ENCODE measurements around the gene MEFV.
A peak's percentile ranks its signal among the peaks of the same experiment; 100 is the strongest.

The MEFV gene

GRCh38 chr16:3241761-3242160 is 14.7 kb downstream of the MEFV start:
- TF ChIP-seq POLR2A (IDR thresholded peaks at IDR 0.05; ENCODE audit: low read depth, low read length) (no peak), TAF1 (IDR thresholded peaks at IDR 0.05; ENCODE audit: borderline replicate concordance, low read depth, low read length) (no peak), POLR2AphosphoS5 (IDR thresholded peaks at IDR 0.05; ENCODE audit: low read depth, low read length) (no peak)
- FAIRE-seq = no peak
- no peak for DNase-seq (ENCODE audit: insufficient read length)

DNA sequence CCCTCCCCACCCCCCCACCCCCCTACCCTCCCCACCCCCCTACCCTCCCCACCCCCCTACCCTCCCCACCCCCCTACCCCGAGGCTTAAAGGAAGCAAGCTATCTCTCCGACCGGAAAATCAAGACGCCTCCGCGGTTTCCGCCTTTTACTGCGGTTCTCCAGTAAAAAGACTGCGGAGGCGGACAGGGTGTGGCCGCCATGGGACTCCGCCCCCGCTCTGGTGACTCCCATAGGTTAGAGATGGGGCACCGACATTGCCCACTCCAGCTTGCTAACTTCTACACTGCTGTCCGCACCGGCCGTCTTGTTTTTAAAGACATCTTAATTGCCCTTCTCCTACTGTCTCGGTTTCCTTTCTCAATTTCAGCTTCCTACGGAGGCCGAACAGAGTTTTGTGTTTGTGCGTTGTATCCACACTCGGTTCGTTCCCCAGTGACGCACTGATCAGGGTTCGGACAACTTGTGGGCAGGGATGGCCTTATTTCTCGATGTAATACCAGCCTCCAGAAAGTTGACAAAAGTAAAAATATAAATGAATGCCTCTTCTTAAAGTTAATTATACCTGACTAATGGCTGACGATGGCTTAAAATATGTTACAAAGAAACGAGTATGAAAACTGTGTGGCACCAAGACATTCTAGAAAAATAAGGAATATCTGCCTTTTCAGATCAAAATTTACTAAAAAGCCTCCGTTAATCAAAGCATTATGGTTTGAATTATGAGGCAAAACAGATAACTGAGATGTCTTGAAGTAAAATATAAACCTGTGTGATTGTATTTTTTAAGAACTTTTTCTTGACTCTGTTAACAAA is 20.4 kb downstream of the MEFV start:
- no peak for DNase-seq (ENCODE audit: insufficient read length)
- TF ChIP-seq POLR2A (IDR thresholded peaks at IDR 0.05; ENCODE audit: low read depth, low read length) (no peak), TAF1 (IDR thresholded peaks at IDR 0.05; ENCODE audit: borderline replicate concordance, low read depth, low read length) (no peak), POLR2AphosphoS5 (IDR thresholded peaks at IDR 0.05; ENCODE audit: low read depth, low read length) (no peak)
- no peak for FAIRE-seq

- TF ChIP-seq POLR2A (IDR thresholded peaks at IDR 0.05; ENCODE audit: low read depth, low read length) = peak; percentile 93
- peak; percentile 63; the same call in 1 of the 2 replicates for TF ChIP-seq TAF1 (IDR thresholded peaks at IDR 0.05; ENCODE audit: borderline replicate concordance, low read depth, low read length)
- peak; percentile 86 for TF ChIP-seq POLR2AphosphoS5 (IDR thresholded peaks at IDR 0.05; ENCODE audit: low read depth, low read length)
- FAIRE-seq (peak; percentile 99), DNase-seq (ENCODE audit: insufficient read length) (peak; percentile 93)
Measured at GRCh38 chr16:3234857-3235561, 21.4 kb downstream of the MEFV start, which contains the start of gene ZNF200. Gene ZNF200, minus strand, starts transcription at chr16:3235158. Its CDS starts 1,403 bp downstream, at chr16:3233755.

DNA sequence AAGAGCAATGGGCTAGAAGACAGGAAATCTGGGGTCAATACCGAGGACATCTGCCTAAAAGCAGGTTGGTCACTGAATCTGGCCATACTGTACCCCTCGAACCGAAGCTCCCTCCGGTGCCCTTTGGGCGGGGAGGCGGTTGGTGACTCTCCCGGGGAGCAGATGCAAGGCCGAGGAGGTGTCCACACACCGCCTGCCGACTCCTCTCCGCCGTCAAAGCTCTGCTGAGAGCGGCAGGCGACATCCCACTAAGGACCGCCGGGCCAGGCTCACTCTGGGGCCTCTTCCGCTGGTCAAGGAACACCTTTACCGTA is 21.9 kb downstream of the MEFV start:
- TF ChIP-seq POLR2A (IDR thresholded peaks at IDR 0.05; ENCODE audit: low read depth, low read length) = no peak
- no peak for TF ChIP-seq POLR2AphosphoS5 (IDR thresholded peaks at IDR 0.05; ENCODE audit: low read depth, low read length)
- DNase-seq (ENCODE audit: insufficient read length) = peak; percentile 26
- FAIRE-seq = no peak

DNA sequence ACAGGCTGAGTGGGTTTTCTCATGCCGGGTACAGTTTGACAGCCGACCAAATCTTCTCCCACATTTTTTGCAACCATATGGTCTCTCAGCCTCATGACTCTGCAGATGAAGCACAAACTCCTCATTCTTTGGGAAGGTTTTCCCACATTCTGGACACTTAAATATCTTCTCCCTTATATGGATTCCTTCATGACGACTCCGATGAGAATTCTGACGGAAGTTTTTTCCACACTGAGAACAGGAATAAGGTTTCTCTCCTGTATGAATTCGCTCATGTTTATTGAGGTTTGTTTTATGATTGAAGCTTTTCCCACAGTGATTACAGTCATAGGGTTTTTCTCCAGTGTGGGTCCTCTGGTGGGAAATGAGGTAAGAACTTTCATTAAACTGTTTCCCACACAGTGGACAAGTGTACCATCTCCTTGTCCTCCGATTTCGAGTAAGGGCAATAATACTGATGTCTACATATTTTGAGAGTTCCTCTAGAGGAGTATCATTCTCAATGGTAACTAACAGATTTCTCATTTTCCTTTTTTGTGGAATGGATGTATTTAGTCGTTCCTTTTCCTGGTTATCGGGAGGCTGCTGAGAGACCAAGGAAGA is 32.4 kb downstream of the MEFV start:
- no peak for TF ChIP-seq TAF1 (IDR thresholded peaks at IDR 0.05; ENCODE audit: borderline replicate concordance, low read depth, low read length)
- no peak for TF ChIP-seq POLR2AphosphoS5 (IDR thresholded peaks at IDR 0.05; ENCODE audit: low read depth, low read length)
- no peak for TF ChIP-seq POLR2A (IDR thresholded peaks at IDR 0.05; ENCODE audit: low read depth, low read length)

GRCh38 chr16:3220839-3221238 is 35.6 kb downstream of the MEFV start:
- DNase-seq (ENCODE audit: insufficient read length) = no peak
- TF ChIP-seq POLR2A (IDR thresholded peaks at IDR 0.05; ENCODE audit: low read depth, low read length) (no peak), POLR2AphosphoS5 (IDR thresholded peaks at IDR 0.05; ENCODE audit: low read depth, low read length) (no peak), TAF1 (IDR thresholded peaks at IDR 0.05; ENCODE audit: borderline replicate concordance, low read depth, low read length) (no peak)
- no peak for FAIRE-seq

More for the DNA sequence above, 32.4 kb downstream of the MEFV start:
- no peak for FAIRE-seq
- DNase-seq (ENCODE audit: insufficient read length) = no peak

- FAIRE-seq (no peak), DNase-seq (ENCODE audit: insufficient read length) (no peak)
- TF ChIP-seq POLR2AphosphoS5 (IDR thresholded peaks at IDR 0.05; ENCODE audit: low read depth, low read length) (no peak), POLR2A (IDR thresholded peaks at IDR 0.05; ENCODE audit: low read depth, low read length) (no peak), TAF1 (IDR thresholded peaks at IDR 0.05; ENCODE audit: borderline replicate concordance, low read depth, low read length) (no peak)
Measured at GRCh38 chr16:3216263-3216640, 40.2 kb downstream of the MEFV start.

- FAIRE-seq (no peak), DNase-seq (ENCODE audit: insufficient read length) (no peak)
- TF ChIP-seq POLR2A (IDR thresholded peaks at IDR 0.05; ENCODE audit: low read depth, low read length) (no peak), POLR2AphosphoS5 (IDR thresholded peaks at IDR 0.05; ENCODE audit: low read depth, low read length) (no peak)
Measured at GRCh38 chr16:3215601-3216262, 40.7 kb downstream of the MEFV start.

- DNase-seq (ENCODE audit: insufficient read length) (no peak), FAIRE-seq (no peak)
- TF ChIP-seq POLR2A (IDR thresholded peaks at IDR 0.05; ENCODE audit: low read depth, low read length) (no peak), POLR2AphosphoS5 (IDR thresholded peaks at IDR 0.05; ENCODE audit: low read depth, low read length) (no peak), TAF1 (IDR thresholded peaks at IDR 0.05; ENCODE audit: borderline replicate concordance, low read depth, low read length) (no peak)
Measured at GRCh38 chr16:3214904-3215600, 41.4 kb downstream of the MEFV start.

DNA sequence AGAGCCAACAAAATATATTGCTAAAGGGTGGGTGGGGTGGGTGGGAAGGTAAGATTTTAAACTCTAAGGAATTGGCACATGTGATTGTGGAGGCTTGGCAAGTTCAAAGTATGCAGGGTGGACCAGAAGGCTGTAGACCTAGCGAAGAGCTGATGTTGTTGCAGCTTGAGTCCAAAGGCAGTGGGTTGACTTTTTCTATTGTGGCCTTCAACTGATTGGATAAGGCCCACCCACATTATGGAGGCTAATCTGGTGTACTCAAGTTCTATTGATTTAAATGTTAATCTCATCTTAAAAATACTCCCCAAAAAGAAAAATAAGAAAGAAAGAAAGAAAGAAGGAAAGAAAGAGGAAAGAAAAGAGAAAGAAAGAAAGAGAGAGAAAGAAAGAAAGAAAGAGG is 43.9 kb downstream of the MEFV start:
- DNase-seq (ENCODE audit: insufficient read length) (no peak), FAIRE-seq (no peak)
- TF ChIP-seq TAF1 (IDR thresholded peaks at IDR 0.05; ENCODE audit: borderline replicate concordance, low read depth, low read length) (no peak), POLR2A (IDR thresholded peaks at IDR 0.05; ENCODE audit: low read depth, low read length) (no peak), POLR2AphosphoS5 (IDR thresholded peaks at IDR 0.05; ENCODE audit: low read depth, low read length) (no peak)

- DNase-seq (ENCODE audit: insufficient read length) (no peak), FAIRE-seq (no peak)
- no peak for TF ChIP-seq TAF1 (IDR thresholded peaks at IDR 0.05; ENCODE audit: borderline replicate concordance, low read depth, low read length)
- TF ChIP-seq POLR2AphosphoS5 (IDR thresholded peaks at IDR 0.05; ENCODE audit: low read depth, low read length) = no peak
- TF ChIP-seq POLR2A (IDR thresholded peaks at IDR 0.05; ENCODE audit: low read depth, low read length) = no peak
Measured at GRCh38 chr16:3212006-3212405, 44.4 kb downstream of the MEFV start.

Measured in GM12892 (cell line).